Jurkat, Clone E6-1 (cell line): Measurements from ENCODE around the gene SLC35F2. TPM values are rescaled to one million over a fixed set of nuclear protein-coding genes. Genes with fewer than 3 reads are reported as not detected.
A peak's percentile ranks its signal among the peaks of the same experiment; 100 is the strongest.
"Not testable (repeated sequence)": the region's sequence is repeated elsewhere in the genome, so short reads cannot be mapped to it uniquely, and the experiment has no call there.

Experiments
- DNase-seq: peaks from one replicate; pipeline ENCODE4 v3.0.0-alpha.2; 2011; ENCODE audit warnings: low read depth, low spot score
- H3K4me3 ChIP-seq: 2 replicates; pipeline ENCODE4 v1.5.1; 2011; ENCODE audit warnings: mild to moderate bottlenecking, low read length, control low read depth, moderate library complexity
- polyA plus RNA-seq: library from polyadenylated mRNA; unstranded; fragments of >200 nt; gene quantifications from one replicate; pipeline ENCODE4 v1.2.1, GENCODE V29; 2012; ENCODE audit warnings: missing spikeins; ENCODE audit not compliant: insufficient read length, insufficient read depth

The SLC35F2 gene
- 25.7 TPM for polyA plus RNA-seq

- DNase-seq = peak; percentile 67
- peak within 1 kb of the TSS; percentile 83 for H3K4me3 ChIP-seq
Observed at GRCh38 chr11:107858217-107859070, at the start of gene SLC35F2. TSS of gene SLC35F2 (minus strand) at chr11:107858787. CDS start at chr11:107858767, 20 bp downstream.

- DNase-seq = no peak
- H3K4me3 ChIP-seq = no peak overlapping the region
Observed at GRCh38 chr11:107908211-107908610, 49.6 kb upstream of the SLC35F2 start.

- H3K4me3 ChIP-seq = no peak overlapping the region
- DNase-seq = peak; percentile 9
Observed at GRCh38 chr11:107898270-107898669, 39.7 kb upstream of the SLC35F2 start.

- no peak overlapping the region for H3K4me3 ChIP-seq
- no peak for DNase-seq
Observed at GRCh38 chr11:107882095-107882820, 23.7 kb upstream of the SLC35F2 start.

GRCh38 chr11:107881471-107881870 lies 22.9 kb upstream of the SLC35F2 start:
- H3K4me3 ChIP-seq, DNase-seq: not testable (repeated sequence)

- DNase-seq = no peak
- H3K4me3 ChIP-seq = no peak overlapping the region
Observed at GRCh38 chr11:107876141-107876540, 17.6 kb upstream of the SLC35F2 start.

GRCh38 chr11:107864591-107864990 lies 6.0 kb upstream of the SLC35F2 start:
- no peak overlapping the region for H3K4me3 ChIP-seq
- no peak for DNase-seq

GRCh38 chr11:107860688-107861087 lies 2.1 kb upstream of the SLC35F2 start:
- DNase-seq = no peak
- H3K4me3 ChIP-seq = no peak overlapping the region

GRCh38 chr11:107860240-107860620 lies 1.6 kb upstream of the SLC35F2 start:
- not testable (repeated sequence) for DNase-seq, H3K4me3 ChIP-seq

- DNase-seq = no peak
- H3K4me3 ChIP-seq = peak overlapping the region; percentile 83
Observed at GRCh38 chr11:107859459-107860239, 1.1 kb upstream of the SLC35F2 start.

GRCh38 chr11:107857550-107858216 lies 904 bp downstream of the SLC35F2 start:
- peak overlapping the region; percentile 83 for H3K4me3 ChIP-seq
- no peak for DNase-seq

GRCh38 chr11:107856981-107857517 lies 1.5 kb downstream of the SLC35F2 start:
- no peak overlapping the region for H3K4me3 ChIP-seq

GRCh38 chr11:107856180-107856980 lies 2.2 kb downstream of the SLC35F2 start:
- H3K4me3 ChIP-seq = no peak overlapping the region

More at GRCh38 chr11:107856981-107857517, 1.5 kb downstream of the SLC35F2 start:
- DNase-seq = no peak

GRCh38 chr11:107853070-107853469 lies 5.5 kb downstream of the SLC35F2 start:
- no peak overlapping the region for H3K4me3 ChIP-seq
- no peak for DNase-seq

More at GRCh38 chr11:107856180-107856980, 2.2 kb downstream of the SLC35F2 start:
- DNase-seq = no peak

- no peak overlapping the region for H3K4me3 ChIP-seq
- DNase-seq = no peak
Observed at GRCh38 chr11:107851704-107852310, 6.8 kb downstream of the SLC35F2 start.

GRCh38 chr11:107849790-107850189 lies 8.8 kb downstream of the SLC35F2 start:
- no peak for DNase-seq
- H3K4me3 ChIP-seq = no peak overlapping the region

GRCh38 chr11:107848345-107848744 lies 10.2 kb downstream of the SLC35F2 start:
- no peak for DNase-seq

More at GRCh38 chr11:107848345-107848744, 10.2 kb downstream of the SLC35F2 start:
- H3K4me3 ChIP-seq = no peak overlapping the region
